Spinal cord (tissue), 10 donors: ENCODE results near the gene HS2ST1. TPM values are rescaled to one million over a fixed set of nuclear protein-coding genes. Genes with fewer than 3 reads are reported as not detected.

Experiments used
- DNase-seq, 6 donors: peaks; one replicate each; pipeline versions ENCODE4 v3.0.0 to v3.0.0-alpha.2; 2013 to 2015; ENCODE audit warnings: low spot score in 6 of 6, low read depth in 4 of 6
- H3K27ac ChIP-seq: one replicate; pipeline ENCODE4 v1.5.1; 2013; ENCODE audit warnings: low read depth, low read length, control low read depth
- H3K27me3 ChIP-seq: one replicate; pipeline ENCODE4 v1.6.1; 2013; ENCODE audit warnings: low read length; ENCODE audit not compliant: control insufficient read depth, insufficient read depth
- H3K36me3 ChIP-seq: one replicate; pipeline ENCODE4 v1.6.1; 2013; ENCODE audit warnings: low read length; ENCODE audit not compliant: control insufficient read depth, insufficient read depth
- H3K4me1 ChIP-seq: one replicate; pipeline ENCODE4 v1.6.1; 2013; ENCODE audit warnings: low read length; ENCODE audit not compliant: control insufficient read depth, insufficient read depth
- H3K4me3 ChIP-seq: one replicate; pipeline ENCODE4 v1.5.1; 2013; ENCODE audit warnings: low read depth, low read length, control low read depth
- H3K9me3 ChIP-seq: one replicate; pipeline ENCODE4 v1.6.1; 2013; ENCODE audit warnings: low read length; ENCODE audit not compliant: control insufficient read depth, insufficient read depth
- WGBS: methylation state at CpG from one replicate; pipeline ENCODE4 v1.1.5; 2013; ENCODE audit warnings: missing lambda C conversion rate; ENCODE audit not compliant: insufficient coverage; 5-methylcytosine and 5-hydroxymethylcytosine counted together
- polyA plus RNA-seq, 2 donors: library from polyadenylated mRNA; unstranded; fragments of 120-200 nt; gene quantifications; one replicate each; pipeline ENCODE4 v1.2.1, GENCODE V29; 2013; ENCODE audit not compliant: insufficient read length in 2 of 2
- total RNA-seq, 2 donors: library from RNA; depleted of rRNA in 1 of 2; stranded (reverse); fragments of 120-200 nt in 1 of 2; fragments of >200 nt in 1 of 2; gene quantifications; one replicate each; pipeline versions ENCODE4 v1.2.3 to v1.2.4, GENCODE V29; 2013 to 2014
- donor health status: healthy.

The HS2ST1 gene
- total and polyA plus RNA-seq, 4 donors = 24.2 to 51.0 (median 37.3) TPM

GRCh38 chr1:87046951-87047350 is 132.5 kb downstream of the HS2ST1 start:
- H3K27ac ChIP-seq = no peak overlapping the region
- H3K36me3 ChIP-seq = no peaks in the 10 kb centered on the region
- DNase-seq = no peak
- no CpG with 5 or more reads among the region's 4 CpGs for WGBS
- H3K9me3 ChIP-seq = no peaks in the 10 kb centered on the region
- no peaks in the 10 kb centered on the region for H3K4me1 ChIP-seq
- H3K4me3 ChIP-seq = no peak overlapping the region
- no peaks in the 10 kb centered on the region for H3K27me3 ChIP-seq

GRCh38 chr1:87048237-87048636 is 133.8 kb downstream of the HS2ST1 start:
- no peaks in the 10 kb centered on the region for H3K9me3 ChIP-seq
- H3K4me1 ChIP-seq = no peaks in the 10 kb centered on the region
- H3K27ac ChIP-seq = no peak overlapping the region
- no CpG with 5 or more reads among the region's 3 CpGs for WGBS
- DNase-seq = no peak
- no peak overlapping the region for H3K4me3 ChIP-seq
- no peaks in the 10 kb centered on the region for H3K36me3 ChIP-seq
- H3K27me3 ChIP-seq = no peaks in the 10 kb centered on the region

- H3K27me3 ChIP-seq = no peaks in the 10 kb centered on the region
- no peak overlapping the region for H3K4me3 ChIP-seq
- no peak for DNase-seq
- no peaks in the 10 kb centered on the region for H3K36me3 ChIP-seq
- no peak overlapping the region for H3K27ac ChIP-seq
- no peaks in the 10 kb centered on the region for H3K9me3 ChIP-seq
- 100% methylated on average over 4 of the region's 5 CpGs for WGBS
- H3K4me1 ChIP-seq = no peaks in the 10 kb centered on the region
Observed at GRCh38 chr1:87051965-87052364, 137.5 kb downstream of the HS2ST1 start.

- H3K9me3 ChIP-seq = no peaks in the 10 kb centered on the region
- no peaks in the 10 kb centered on the region for H3K27me3 ChIP-seq
- no CpG with 5 or more reads among the region's 3 CpGs for WGBS
Observed at GRCh38 chr1:87052400-87052799, 138.0 kb downstream of the HS2ST1 start.

GRCh38 chr1:87052961-87053360 is 138.5 kb downstream of the HS2ST1 start:
- DNase-seq = peak in 1 of 6 donors; percentile 18
- Histone ChIP-seq H3K27ac (no peak overlapping the region), H3K9me3 (no peaks in the 10 kb centered on the region), H3K36me3 (no peaks in the 10 kb centered on the region), H3K4me1 (no peaks in the 10 kb centered on the region), H3K4me3 (no peak overlapping the region), H3K27me3 (no peaks in the 10 kb centered on the region)
- WGBS = no CpG with 5 or more reads among the region's 1 CpG

More at GRCh38 chr1:87052400-87052799, 138.0 kb downstream of the HS2ST1 start:
- no peaks in the 10 kb centered on the region for H3K4me1 ChIP-seq
- no peak overlapping the region for H3K4me3 ChIP-seq
- H3K36me3 ChIP-seq = no peaks in the 10 kb centered on the region
- no peak overlapping the region for H3K27ac ChIP-seq
- no peak for DNase-seq

GRCh38 chr1:87053446-87053845 is 139.0 kb downstream of the HS2ST1 start:
- Histone ChIP-seq H3K4me1 (no peaks in the 10 kb centered on the region), H3K27me3 (no peaks in the 10 kb centered on the region), H3K36me3 (no peaks in the 10 kb centered on the region), H3K4me3 (no peak overlapping the region), H3K27ac (no peak overlapping the region), H3K9me3 (no peaks in the 10 kb centered on the region)
- no peak for DNase-seq
- no CpG with 5 or more reads among the region's 1 CpG for WGBS

GRCh38 chr1:87056974-87057373 is 142.5 kb downstream of the HS2ST1 start:
- no peaks in the 10 kb centered on the region for H3K27me3 ChIP-seq
- no peak overlapping the region for H3K27ac ChIP-seq
- no peaks in the 10 kb centered on the region for H3K9me3 ChIP-seq
- DNase-seq = no peak
- no peaks in the 10 kb centered on the region for H3K36me3 ChIP-seq
- no peaks in the 10 kb centered on the region for H3K4me1 ChIP-seq
- H3K4me3 ChIP-seq = no peak overlapping the region

GRCh38 chr1:87058343-87058649 is 143.9 kb downstream of the HS2ST1 start:
- WGBS = no CpG with 5 or more reads among the region's 1 CpG
- Histone ChIP-seq H3K27ac (no peak overlapping the region), H3K27me3 (no peaks in the 10 kb centered on the region), H3K9me3 (peaks cover 4% of the 10 kb centered on the region), H3K36me3 (no peaks in the 10 kb centered on the region), H3K4me1 (no peaks in the 10 kb centered on the region), H3K4me3 (no peak overlapping the region)
- DNase-seq = no peak

- Histone ChIP-seq H3K27ac (no peak overlapping the region), H3K9me3 (peaks cover 4% of the 10 kb centered on the region), H3K36me3 (no peaks in the 10 kb centered on the region), H3K4me3 (no peak overlapping the region), H3K4me1 (no peaks in the 10 kb centered on the region), H3K27me3 (no peaks in the 10 kb centered on the region)
- no peak for DNase-seq
Observed at GRCh38 chr1:87061742-87062156, 147.3 kb downstream of the HS2ST1 start.

- no peak overlapping the region for H3K4me3 ChIP-seq
- WGBS = no CpG with 5 or more reads among the region's 2 CpGs
- H3K27me3 ChIP-seq = no peaks in the 10 kb centered on the region
- H3K9me3 ChIP-seq = peaks cover 4% of the 10 kb centered on the region
- H3K27ac ChIP-seq = no peak overlapping the region
- no peaks in the 10 kb centered on the region for H3K4me1 ChIP-seq
- no peaks in the 10 kb centered on the region for H3K36me3 ChIP-seq
- no peak for DNase-seq
Observed at GRCh38 chr1:87062687-87063086, 148.3 kb downstream of the HS2ST1 start.

GRCh38 chr1:87064309-87064708 is 149.9 kb downstream of the HS2ST1 start:
- DNase-seq = no peak
- Histone ChIP-seq H3K36me3 (no peaks in the 10 kb centered on the region), H3K4me1 (no peaks in the 10 kb centered on the region), H3K27me3 (no peaks in the 10 kb centered on the region), H3K4me3 (no peak overlapping the region), H3K9me3 (peaks cover 4% of the 10 kb centered on the region), H3K27ac (no peak overlapping the region)
